HepG2 (cell line): ENCODE measurements around the gene FRMD5. TPM values are rescaled to one million over a fixed set of nuclear protein-coding genes. Genes with fewer than 3 reads are reported as not detected.
"Not testable (repeated sequence)": the region's sequence is repeated elsewhere in the genome, so short reads cannot be mapped to it uniquely, and the experiment has no call there.

Experiments used
- ATAC-seq: fragments of 200-7000 bp; cut with Tn5 transposase; 3 replicates; pipeline ENCODE4 v1.9.1; 2020; ENCODE audit warnings: mild to moderate bottlenecking, moderate library complexity
- BruUV-seq: library from RNA; stranded (reverse); fragments of 400-500 nt; replicated peaks from 2 replicates; lab custom pipeline; 2021; lab: Mats Ljungman, UMichigan
- CTCF ChIA-PET: fragments of 300-600 bp; formaldehyde crosslinking; extraction: SDS; loops from one replicate; lab custom pipeline; 2021; ENCODE audit warnings: low total read pairs, inconsistent platforms, low intra/inter-chr PET ratio; lab: Yijun Ruan, JAX
- POLR2A ChIA-PET: fragments of 350-600 bp; sonication (Branson Sonifier 250); formaldehyde crosslinking; loops from one replicate; lab custom pipeline; 2020; ENCODE audit warnings: antibody characterized with exemption, inconsistent platforms; lab: Yijun Ruan, JAX
- DNase-seq: peaks from one replicate; pipeline ENCODE4 v3.0.0-alpha.2; 2015; ENCODE audit warnings: low spot score
- FAIRE-seq: peaks from 3 replicates; lab custom pipeline; 2011; peaks lifted over from hg19 to GRCh38; lab: Jason Lieb, UNC
- H2AFZ ChIP-seq: one replicate; pipeline ENCODE4 v1.6.1; 2011; ENCODE audit warnings: low read length, inconsistent platforms
- H3K27ac ChIP-seq: fragments of 300-600 bp; 3 replicates; pipeline ENCODE4 v1.8.0; 2011; ENCODE audit warnings: mixed run types, mild to moderate bottlenecking, mixed read lengths, low read length, inconsistent platforms; ENCODE audit not compliant: insufficient read depth; ENCODE audit errors: extremely low read length
- H3K27me3 ChIP-seq, 2 experiments: fragments of 200-600 bp in 1 of 2; 2 replicates in 1 of 2; 3 replicates in 1 of 2; pipeline versions ENCODE4 v1.6.0 to v1.8.0; 2011; ENCODE audit warnings: low read length in 2 of 2, mild to moderate bottlenecking in 2 of 2, moderate library complexity in 2 of 2, inconsistent platforms in 1 of 2; ENCODE audit not compliant: insufficient read depth in 2 of 2, control insufficient read depth in 1 of 2
- H3K36me3 ChIP-seq, 2 experiments: fragments of 200-600 bp in 1 of 2; replicated peaks in 1 of 2; 2 replicates in 1 of 2; 3 replicates in 1 of 2; pipeline versions ENCODE4 v1.5.1 to v1.8.0; 2011; ENCODE audit warnings: low read length in 2 of 2, inconsistent platforms in 1 of 2; ENCODE audit not compliant: insufficient read depth in 2 of 2, control insufficient read depth in 1 of 2
- H3K4me1 ChIP-seq: 2 replicates; pipeline ENCODE4 v1.5.1; 2012; ENCODE audit warnings: low read length, inconsistent platforms; ENCODE audit not compliant: insufficient read depth
- H3K4me2 ChIP-seq: 2 replicates; pipeline ENCODE4 v1.6.0; 2011; ENCODE audit warnings: low read depth, low read length, inconsistent platforms
- H3K4me3 ChIP-seq, 3 experiments: fragments of 200-600 bp in 1 of 3; sonication (generic), shearing (Covaris generic) in 1 of 3; replicated peaks in 1 of 3; 2 replicates each; pipeline ENCODE4 v1.5.1; 2011 to 2016; ENCODE audit warnings: low read length in 3 of 3, inconsistent platforms in 2 of 3, low read depth in 2 of 3, mild to moderate bottlenecking in 2 of 3, control low read depth in 1 of 3, mixed read lengths in 1 of 3; ENCODE audit not compliant: insufficient read depth in 1 of 3
- H3K79me2 ChIP-seq: one replicate; pipeline ENCODE4 v1.6.1; 2011; ENCODE audit warnings: low read length, inconsistent platforms; ENCODE audit not compliant: insufficient read depth
- H3K9ac ChIP-seq: 2 replicates; pipeline ENCODE4 v1.6.0; 2011; ENCODE audit warnings: mild to moderate bottlenecking, low read depth, low read length, inconsistent platforms; ENCODE audit not compliant: insufficient read depth
- H3K9me3 ChIP-seq: 2 replicates; pipeline ENCODE4 v1.5.1; 2012; ENCODE audit warnings: mild to moderate bottlenecking, low read length
- H4K20me1 ChIP-seq: 2 replicates; pipeline ENCODE4 v1.6.0; 2011; ENCODE audit warnings: inconsistent platforms, mild to moderate bottlenecking, low read length, moderate library complexity; ENCODE audit not compliant: insufficient read depth
- KDM4B ChIP-seq: sonication (generic); formaldehyde crosslinking; IDR thresholded peaks from 2 replicates; pipeline ENCODE4 v1.4.0; 2020; ENCODE audit warnings: missing genetic modification reagents
- WIZ ChIP-seq: sonication (generic); formaldehyde crosslinking; IDR thresholded peaks from 2 replicates; pipeline ENCODE4 v1.5.1; 2020; ENCODE audit warnings: mild to moderate bottlenecking, missing genetic modification reagents
- ZNF121 ChIP-seq: sonication (generic); formaldehyde crosslinking; IDR thresholded peaks from 2 replicates; pipeline ENCODE4 v1.5.0; 2020; ENCODE audit warnings: mild to moderate bottlenecking, missing genetic modification reagents
- ZNF432 ChIP-seq: sonication (generic); formaldehyde crosslinking; IDR thresholded peaks from 2 replicates; pipeline ENCODE4 v1.5.0; 2020; ENCODE audit warnings: missing genetic modification reagents, mild to moderate bottlenecking, borderline replicate concordance
- ZNF460 ChIP-seq: sonication (generic); formaldehyde crosslinking; IDR thresholded peaks from 2 replicates; pipeline ENCODE4 v1.5.1; 2020; ENCODE audit warnings: missing genetic modification reagents, mild to moderate bottlenecking, borderline replicate concordance
- WGBS: methylation state at CpG from one replicate; pipeline ENCODE4 v1.1.6; 2017; ENCODE audit warnings: low lambda C conversion rate; 5-methylcytosine and 5-hydroxymethylcytosine counted together
- in situ Hi-C: cut with HindIII; loops from 2 replicates; pipeline ENCODE4 v1.10.0; 2017; ENCODE audit warnings: low pct_unique_long_range_greater_than_20kb; ENCODE audit not compliant: extremely low pct_ligation_motif_present
- intact Hi-C: fragments of 100-400 bp; cut with micrococcal nuclease; formaldehyde crosslinking; loops from one replicate; pipeline ENCODE4 v1.10.0; 2022; ENCODE audit not compliant: unreplicated experiment
- polyA plus RNA-seq, 8 experiments: library from polyadenylated mRNA; depleted of rRNA in 3 of 8; stranded (reverse) in 7 of 8; unstranded in 1 of 8; fragments of >200 nt; fragmentation: Illumina TruSeq in 4 of 8; extraction: Trizol in 4 of 8; gene quantifications; 2 replicates each; pipeline versions ENCODE4 v1.2.1 to v1.2.3, GENCODE V29; 2011 to 2016; ENCODE audit warnings: low read depth in 4 of 8, missing spikeins in 1 of 8, mixed read lengths in 1 of 8; ENCODE audit not compliant: insufficient read depth in 1 of 8
- total RNA-seq, 5 experiments: library from RNA; depleted of rRNA; stranded (reverse); fragments of >200 nt; fragmentation: Illumina TruSeq; extraction: Trizol; gene quantifications; 2 replicates each; pipeline ENCODE4 v1.2.3, GENCODE V29; 2016; ENCODE audit warnings: low read depth in 1 of 5
- TF ChIP-seq, protein P1 (sequence below): sonication (generic); formaldehyde crosslinking; conservative IDR thresholded peaks from 2 replicates; pipeline ENCODE4 v1.4.0; 2020; ENCODE audit warnings: missing genetic modification reagents
- TF ChIP-seq, protein P2 (sequence below): sonication (generic); formaldehyde crosslinking; IDR thresholded peaks from 2 replicates; pipeline ENCODE4 v1.4.0; 2020; ENCODE audit warnings: missing genetic modification reagents

FRMD5 gene
- total and polyA plus RNA-seq, 2 of the 13 experiments (the other 11 are each of a cell fraction or from before 2014, with no cell fraction given) = 0.93 to 1.5 TPM

DNA sequence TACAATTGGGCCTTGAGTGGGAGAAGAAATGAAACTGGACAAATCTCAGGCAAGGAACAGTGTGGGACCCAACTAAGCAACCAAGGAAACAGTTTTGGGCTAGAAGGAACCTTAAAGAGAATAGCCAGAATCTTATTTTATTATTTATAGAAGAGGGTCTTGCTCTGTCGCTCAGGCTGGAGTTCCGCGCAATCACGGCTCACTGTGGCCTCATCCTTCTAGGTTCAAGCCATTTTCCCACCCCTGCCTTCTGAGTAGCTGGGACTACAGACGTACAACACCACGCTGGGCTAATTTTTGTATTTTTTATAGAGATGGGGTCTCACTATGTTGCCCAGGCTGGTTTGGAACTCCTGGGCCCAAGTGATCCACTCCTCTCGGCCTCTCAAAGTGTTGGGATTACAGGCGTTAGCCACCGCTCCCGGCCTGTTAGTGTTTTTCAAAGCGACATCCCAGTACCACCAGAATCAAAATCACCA, 369.0 kb downstream of the FRMD5 start:
- BruUV-seq = no TSS peak
- intact Hi-C loops = no loop called here
- TF ChIP-seq ZNF432 (CRISPR knock-in tag) = no peak
- TF ChIP-seq WIZ (CRISPR knock-in tag) = no peak
- no peak for TF ChIP-seq ZNF460 (CRISPR knock-in tag)
- TF ChIP-seq, protein P1, sequence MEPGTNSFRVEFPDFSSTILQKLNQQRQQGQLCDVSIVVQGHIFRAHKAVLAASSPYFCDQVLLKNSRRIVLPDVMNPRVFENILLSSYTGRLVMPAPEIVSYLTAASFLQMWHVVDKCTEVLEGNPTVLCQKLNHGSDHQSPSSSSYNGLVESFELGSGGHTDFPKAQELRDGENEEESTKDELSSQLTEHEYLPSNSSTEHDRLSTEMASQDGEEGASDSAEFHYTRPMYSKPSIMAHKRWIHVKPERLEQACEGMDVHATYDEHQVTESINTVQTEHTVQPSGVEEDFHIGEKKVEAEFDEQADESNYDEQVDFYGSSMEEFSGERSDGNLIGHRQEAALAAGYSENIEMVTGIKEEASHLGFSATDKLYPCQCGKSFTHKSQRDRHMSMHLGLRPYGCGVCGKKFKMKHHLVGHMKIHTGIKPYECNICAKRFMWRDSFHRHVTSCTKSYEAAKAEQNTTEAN = no peak
- TF ChIP-seq, protein P2, sequence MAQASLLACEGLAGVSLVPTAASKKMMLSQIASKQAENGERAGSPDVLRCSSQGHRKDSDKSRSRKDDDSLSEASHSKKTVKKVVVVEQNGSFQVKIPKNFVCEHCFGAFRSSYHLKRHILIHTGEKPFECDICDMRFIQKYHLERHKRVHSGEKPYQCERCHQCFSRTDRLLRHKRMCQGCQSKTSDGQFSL (CRISPR knock-in tag) = no peak
- no peak for TF ChIP-seq KDM4B (CRISPR knock-in tag)
- TF ChIP-seq ZNF121 (CRISPR knock-in tag) = peak; percentile 60
- TF ChIP-seq, all 625 proteins: peak for 1
- in situ Hi-C loops = no loop called here
- ChIA-PET POLR2A (no interaction called here), CTCF (no interaction called here)
- WGBS = 93% methylated on average over 11 of the region's 11 CpGs
- peaks cover 50% of the 10 kb centered on the region for H3K4me1 ChIP-seq
- H3K9ac ChIP-seq = peak overlapping the region; percentile 66; the same call in 1 of the 2 replicates
- ATAC-seq (no peak), DNase-seq (no peak), FAIRE-seq (no peak)
- H4K20me1 ChIP-seq = no peaks in the 10 kb centered on the region
- H2AFZ ChIP-seq = no peak overlapping the region
- H3K79me2 ChIP-seq = peaks cover 31% of the 10 kb centered on the region
- H3K9me3 ChIP-seq = no peaks in the 10 kb centered on the region
- H3K4me3 ChIP-seq = peak overlapping the region in 2 of 3 experiments; percentile 62 to 64; a peak in 4 of 6 replicates
- H3K27ac ChIP-seq = no peak overlapping the region
- no peaks in the 10 kb centered on the region; a peak in 1 of 5 replicates for H3K27me3 ChIP-seq
- H3K4me2 ChIP-seq = peak overlapping the region; percentile 66
- no peaks in the 10 kb centered on the region for H3K36me3 ChIP-seq

DNA sequence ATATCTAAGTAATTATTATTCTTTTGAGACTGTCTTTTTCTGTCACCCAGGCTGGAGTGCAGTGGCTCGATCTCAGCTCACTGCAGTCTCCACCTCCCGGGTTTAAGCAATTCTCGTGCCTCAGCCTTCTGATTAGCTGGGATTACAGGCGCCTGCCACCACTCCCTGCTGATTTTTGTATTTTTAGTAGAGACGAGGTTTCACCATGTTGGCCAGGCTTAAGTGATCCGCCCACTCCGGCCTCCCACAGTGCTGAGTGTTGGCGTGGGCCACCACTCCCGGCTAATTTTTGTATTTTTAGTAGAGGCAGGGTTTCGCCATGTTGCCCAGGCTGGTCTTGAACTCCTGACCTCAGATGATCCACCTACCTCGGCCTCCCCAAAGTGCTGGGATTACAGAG, 369.8 kb downstream of the FRMD5 start:
- intact Hi-C loops, H3K36me3 ChIP-seq, H3K27me3 ChIP-seq, ATAC-seq, H3K4me2 ChIP-seq, H2AFZ ChIP-seq, BruUV-seq, H3K27ac ChIP-seq, H3K9me3 ChIP-seq, FAIRE-seq, DNase-seq, H3K4me3 ChIP-seq, H4K20me1 ChIP-seq, H3K9ac ChIP-seq, CTCF ChIA-PET, in situ Hi-C loops: not testable (repeated sequence)
- POLR2A ChIA-PET = interaction anchor here (1.1 to 4.2 kb wide), 4 partner anchors 24 to 48 kb away, joined by 5 to 30 read pairs (median 8); partner anchors contain the start of genes ELL3, HYPK, SERF2 and SERINC4
- WGBS = 95% methylated on average over 11 of the region's 11 CpGs
- Histone ChIP-seq H3K79me2 (peaks cover 38% of the 10 kb centered on the region), H3K4me1 (peaks cover 55% of the 10 kb centered on the region)
